CD14-positive monocyte (primary cell): ENCODE results near the gene PTH2R. TPM values are rescaled to one million over a fixed set of nuclear protein-coding genes. Genes with fewer than 3 reads are reported as not detected.

Source experiments
- DNase-seq, 3 donors: peaks; one replicate each; pipeline ENCODE4 v3.0.0-alpha.2; 2011 to 2022
- H2AFZ ChIP-seq: 2 replicates; pipeline ENCODE4 v1.6.0; 2012; ENCODE audit warnings: mild to moderate bottlenecking, low read depth, low read length, inconsistent platforms; ENCODE audit not compliant: insufficient read depth, poor library complexity, severe bottlenecking
- H3K27ac ChIP-seq, 2 donors: 1 replicate in 1 of 2; 2 replicates in 1 of 2; pipeline ENCODE4 v1.5.1; 2012 to 2013; ENCODE audit warnings: low read length in 2 of 2, control low read depth in 1 of 2, inconsistent platforms in 1 of 2, low read depth in 1 of 2, mild to moderate bottlenecking in 1 of 2
- H3K27me3 ChIP-seq, 2 donors: one replicate each; pipeline versions ENCODE4 v1.6.0 to v1.6.1; 2011 to 2013; ENCODE audit warnings: low read length in 2 of 2; ENCODE audit not compliant: control insufficient read depth in 2 of 2, insufficient read depth in 2 of 2
- H3K36me3 ChIP-seq, 2 donors: replicated peaks in 1 of 2; 1 replicate in 1 of 2; 2 replicates in 1 of 2; pipeline versions ENCODE4 v1.5.1 to v1.6.1; 2012 to 2013; ENCODE audit warnings: low read length in 2 of 2, control low read depth in 1 of 2, inconsistent platforms in 1 of 2, mild to moderate bottlenecking in 1 of 2; ENCODE audit not compliant: insufficient read depth in 2 of 2, control insufficient read depth in 1 of 2
- H3K4me1 ChIP-seq, 2 donors: 1 replicate in 1 of 2; 2 replicates in 1 of 2; pipeline versions ENCODE4 v1.5.1 to v1.6.1; 2012 to 2013; ENCODE audit warnings: low read length in 2 of 2, control low read depth in 1 of 2, inconsistent platforms in 1 of 2, mild to moderate bottlenecking in 1 of 2, moderate library complexity in 1 of 2; ENCODE audit not compliant: insufficient read depth in 2 of 2, control insufficient read depth in 1 of 2
- H3K4me2 ChIP-seq: replicated peaks from 2 replicates; pipeline ENCODE3; 2012; ENCODE audit warnings: low read length, moderate library complexity, mild to moderate bottlenecking; ENCODE audit not compliant: poor library complexity, severe bottlenecking; ENCODE audit errors: extremely low read depth
- H3K4me3 ChIP-seq, 3 experiments: fragments of 200-600 bp in 1 of 3; sonication (generic) in 1 of 3; replicated peaks in 1 of 3; 1 replicate in 2 of 3; 2 replicates in 1 of 3; pipeline ENCODE4 v1.5.1; 2011 to 2013; ENCODE audit warnings: low read length in 3 of 3, mild to moderate bottlenecking in 3 of 3, control low read depth in 2 of 3, low read depth in 2 of 3, inconsistent platforms in 1 of 3, moderate library complexity in 1 of 3
- H3K79me2 ChIP-seq: 2 replicates; pipeline ENCODE4 v1.6.0; 2012; ENCODE audit warnings: mild to moderate bottlenecking, control low read depth, inconsistent platforms, low read length, moderate library complexity; ENCODE audit not compliant: insufficient read depth
- H3K9ac ChIP-seq: 2 replicates; pipeline ENCODE4 v1.6.0; 2017; ENCODE audit warnings: low read length, mild to moderate bottlenecking; ENCODE audit not compliant: insufficient read depth, poor library complexity, severe bottlenecking
- H3K9me3 ChIP-seq, 2 donors: replicated peaks in 1 of 2; 1 replicate in 1 of 2; 2 replicates in 1 of 2; pipeline versions ENCODE4 v1.5.1 to v1.6.1; 2012 to 2013; ENCODE audit warnings: low read length in 2 of 2, control low read depth in 1 of 2; ENCODE audit not compliant: control insufficient read depth in 1 of 2, insufficient read depth in 1 of 2
- H4K20me1 ChIP-seq: 2 replicates; pipeline ENCODE4 v1.6.0; 2012; ENCODE audit warnings: mild to moderate bottlenecking, low read length, control low read depth, moderate library complexity; ENCODE audit not compliant: insufficient read depth
- H3K27ac Mint-ChIP-seq, 7 donors: one replicate each; pipeline ENCODE4 v1.8.0; 2020; ENCODE audit warnings: mild to moderate bottlenecking in 7 of 7, mixed read lengths in 7 of 7, moderate library complexity in 6 of 7, inconsistent platforms in 2 of 7
- H3K27me3 Mint-ChIP-seq, 3 donors: one replicate each; pipeline ENCODE4 v1.8.0; 2021 to 2022; ENCODE audit warnings: low read depth in 3 of 3, mild to moderate bottlenecking in 3 of 3, mixed read lengths in 3 of 3, moderate library complexity in 3 of 3, inconsistent platforms in 1 of 3
- H3K36me3 Mint-ChIP-seq, 2 donors: one replicate each; pipeline ENCODE4 v1.8.0; 2020; ENCODE audit warnings: mixed read lengths in 2 of 2, inconsistent platforms in 1 of 2, mild to moderate bottlenecking in 1 of 2
- H3K4me1 Mint-ChIP-seq: one replicate; pipeline ENCODE4 v1.8.0; 2020; ENCODE audit warnings: mild to moderate bottlenecking, mixed read lengths
- H3K4me3 Mint-ChIP-seq, 2 donors: one replicate each; pipeline ENCODE4 v1.8.0; 2020; ENCODE audit warnings: mild to moderate bottlenecking in 2 of 2, mixed read lengths in 2 of 2, moderate library complexity in 1 of 2
- H3K9me3 Mint-ChIP-seq, 7 donors: one replicate each; pipeline ENCODE4 v1.8.0; 2020 to 2022; ENCODE audit warnings: mixed read lengths in 7 of 7, mild to moderate bottlenecking in 6 of 7, moderate library complexity in 6 of 7, inconsistent platforms in 2 of 7
- WGBS: methylation state at CpG from one replicate; pipeline ENCODE4 v1.1.5; 2013; ENCODE audit warnings: missing lambda C conversion rate; ENCODE audit not compliant: insufficient coverage; 5-methylcytosine and 5-hydroxymethylcytosine counted together
- intact Hi-C, 2 donors: fragments of 100-400 bp; cut with micrococcal nuclease; formaldehyde crosslinking; loops; one replicate each; pipeline versions ENCODE4 v1.15.0 to v1.15.1; 2023
- polyA plus RNA-seq, 3 donors: library from polyadenylated mRNA; depleted of rRNA in 1 of 3; unstranded in 2 of 3; stranded (reverse) in 1 of 3; fragments of 300-500 nt in 2 of 3; fragments of >200 nt in 1 of 3; fragmentation: Illumina TruSeq in 2 of 3; gene quantifications; 1 replicate in 2 of 3; 2 replicates in 1 of 3; pipeline ENCODE4 v1.2.3, GENCODE V29; 2012 to 2021
- TF ChIP-seq, protein P1 (sequence below): fragments of 200-600 bp; IDR thresholded peaks from one replicate; pipeline ENCODE4 v1.8.0; 2022; ENCODE audit warnings: antibody characterized with exemption, mild to moderate bottlenecking

The PTH2R gene
- polyA plus RNA-seq, 3 donors: 0.07 to 0.12 (median 0.11) TPM

DNA sequence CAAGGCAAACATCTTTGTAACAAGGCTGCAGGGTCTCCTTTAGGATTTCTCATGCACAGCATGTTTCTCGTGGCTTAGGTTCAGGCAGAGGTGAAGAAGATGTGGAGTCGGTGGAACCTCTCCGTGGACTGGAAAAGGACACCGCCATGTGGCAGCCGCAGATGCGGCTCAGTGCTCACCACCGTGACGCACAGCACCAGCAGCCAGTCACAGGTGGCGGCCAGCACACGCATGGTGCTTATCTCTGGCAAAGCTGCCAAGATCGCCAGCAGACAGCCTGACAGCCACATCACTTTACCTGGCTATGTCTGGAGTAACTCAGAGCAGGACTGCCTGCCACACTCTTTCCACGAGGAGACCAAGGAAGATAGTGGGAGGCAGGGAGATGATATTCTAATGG is 86.6 kb downstream of the PTH2R start:
- intact Hi-C loops: no loop called here
- H3K36me3 Mint-ChIP-seq: no peaks in the 10 kb centered on the region
- 99% methylated on average over 12 of the region's 12 CpGs for WGBS
- no peak for DNase-seq
- H3K4me1 Mint-ChIP-seq: peaks cover 8% of the 10 kb centered on the region
- no peaks in the 10 kb centered on the region for H3K27me3 ChIP-seq
- no peaks in the 10 kb centered on the region for H3K36me3 ChIP-seq
- no peak overlapping the region for H2AFZ ChIP-seq
- peaks cover 0 to 2% (median 0%) of the 10 kb centered on the region in 7 donors for H3K9me3 Mint-ChIP-seq
- no peaks in the 10 kb centered on the region for H3K79me2 ChIP-seq
- H3K27me3 Mint-ChIP-seq: peaks cover 0 to 3% (median 0%) of the 10 kb centered on the region in 3 donors
- no peak overlapping the region for H3K27ac Mint-ChIP-seq
- H3K4me3 ChIP-seq: no peak overlapping the region
- no peaks in the 10 kb centered on the region for H4K20me1 ChIP-seq
- TF ChIP-seq, protein P1, sequence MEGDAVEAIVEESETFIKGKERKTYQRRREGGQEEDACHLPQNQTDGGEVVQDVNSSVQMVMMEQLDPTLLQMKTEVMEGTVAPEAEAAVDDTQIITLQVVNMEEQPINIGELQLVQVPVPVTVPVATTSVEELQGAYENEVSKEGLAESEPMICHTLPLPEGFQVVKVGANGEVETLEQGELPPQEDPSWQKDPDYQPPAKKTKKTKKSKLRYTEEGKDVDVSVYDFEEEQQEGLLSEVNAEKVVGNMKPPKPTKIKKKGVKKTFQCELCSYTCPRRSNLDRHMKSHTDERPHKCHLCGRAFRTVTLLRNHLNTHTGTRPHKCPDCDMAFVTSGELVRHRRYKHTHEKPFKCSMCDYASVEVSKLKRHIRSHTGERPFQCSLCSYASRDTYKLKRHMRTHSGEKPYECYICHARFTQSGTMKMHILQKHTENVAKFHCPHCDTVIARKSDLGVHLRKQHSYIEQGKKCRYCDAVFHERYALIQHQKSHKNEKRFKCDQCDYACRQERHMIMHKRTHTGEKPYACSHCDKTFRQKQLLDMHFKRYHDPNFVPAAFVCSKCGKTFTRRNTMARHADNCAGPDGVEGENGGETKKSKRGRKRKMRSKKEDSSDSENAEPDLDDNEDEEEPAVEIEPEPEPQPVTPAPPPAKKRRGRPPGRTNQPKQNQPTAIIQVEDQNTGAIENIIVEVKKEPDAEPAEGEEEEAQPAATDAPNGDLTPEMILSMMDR: no peak
- no peak overlapping the region for H3K4me3 Mint-ChIP-seq
- no peak overlapping the region for H3K27ac ChIP-seq
- H3K4me1 ChIP-seq: peaks cover 0 to 5% of the 10 kb centered on the region in 2 donors
- H3K4me2 ChIP-seq: no peak overlapping the region
- no peak overlapping the region for H3K9ac ChIP-seq
- no peaks in the 10 kb centered on the region for H3K9me3 ChIP-seq

DNA sequence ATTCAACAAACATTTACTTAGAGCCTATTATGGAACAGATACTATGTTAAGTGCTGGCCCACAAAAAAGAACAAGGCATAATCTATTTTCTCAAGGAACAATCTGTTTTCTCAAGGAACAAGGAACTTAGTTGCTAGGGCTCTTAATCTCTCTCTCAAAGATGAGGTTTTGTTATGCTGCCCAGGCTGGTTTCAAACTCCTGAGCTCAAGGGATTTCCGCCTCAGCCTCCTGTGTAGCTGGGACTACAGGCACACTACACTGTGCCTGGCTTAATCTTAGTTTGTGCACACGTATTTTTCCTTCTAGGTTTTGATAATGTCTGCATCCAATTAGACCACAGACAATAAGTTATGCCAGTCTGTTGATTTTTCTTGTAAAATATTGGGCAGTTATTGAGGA is 89.5 kb downstream of the PTH2R start:
- intact Hi-C loops: no loop called here
- peaks cover 0 to 3% (median 2%) of the 10 kb centered on the region in 3 donors for H3K27me3 Mint-ChIP-seq
- WGBS: no CpG with 5 or more reads among the region's 2 CpGs
- H3K4me2 ChIP-seq: no peak overlapping the region
- DNase-seq: no peak
- H2AFZ ChIP-seq: no peak overlapping the region
- H3K36me3 Mint-ChIP-seq: no peaks in the 10 kb centered on the region
- no peak overlapping the region for H3K4me3 ChIP-seq
- H3K9ac ChIP-seq: no peak overlapping the region
- peaks cover 0 to 5% of the 10 kb centered on the region in 2 donors for H3K4me1 ChIP-seq
- no peaks in the 10 kb centered on the region for H3K27me3 ChIP-seq
- no peaks in the 10 kb centered on the region for H3K36me3 ChIP-seq
- peaks cover 0 to 2% (median 0%) of the 10 kb centered on the region in 7 donors for H3K9me3 Mint-ChIP-seq
- H3K79me2 ChIP-seq: no peaks in the 10 kb centered on the region
- H3K4me3 Mint-ChIP-seq: no peak overlapping the region
- no peaks in the 10 kb centered on the region for H4K20me1 ChIP-seq
- H3K4me1 Mint-ChIP-seq: peaks cover 8% of the 10 kb centered on the region
- H3K27ac ChIP-seq: no peak overlapping the region
- no peaks in the 10 kb centered on the region for H3K9me3 ChIP-seq
- TF ChIP-seq, protein P1: no peak
- no peak overlapping the region for H3K27ac Mint-ChIP-seq
